GM12892 (cell line): ENCODE data around the gene PRAME.

Experiments used
- POLR2A ChIP-seq: IDR thresholded peaks from 2 replicates; pipeline ENCODE4 v1.6.1; 2011; ENCODE audit warnings: low read depth, low read length, control low read depth
- TAF1 ChIP-seq: IDR thresholded peaks from 2 replicates; pipeline ENCODE4 v1.6.1; 2011; ENCODE audit warnings: low read depth, mild to moderate bottlenecking, control low read depth, low read length, borderline replicate concordance

- TF ChIP-seq TAF1 (no peak), POLR2A (no peak)
Measured at GRCh38 chr22:22547692-22548300, 11.3 kb downstream of the PRAME start.
